Retina (tissue), 1 donor: ENCODE data around the gene LTBR.

Experiments
- DNase-seq: peaks from one replicate; pipeline ENCODE4 v3.0.0-alpha.2; 2016

LTBR gene

DNA sequence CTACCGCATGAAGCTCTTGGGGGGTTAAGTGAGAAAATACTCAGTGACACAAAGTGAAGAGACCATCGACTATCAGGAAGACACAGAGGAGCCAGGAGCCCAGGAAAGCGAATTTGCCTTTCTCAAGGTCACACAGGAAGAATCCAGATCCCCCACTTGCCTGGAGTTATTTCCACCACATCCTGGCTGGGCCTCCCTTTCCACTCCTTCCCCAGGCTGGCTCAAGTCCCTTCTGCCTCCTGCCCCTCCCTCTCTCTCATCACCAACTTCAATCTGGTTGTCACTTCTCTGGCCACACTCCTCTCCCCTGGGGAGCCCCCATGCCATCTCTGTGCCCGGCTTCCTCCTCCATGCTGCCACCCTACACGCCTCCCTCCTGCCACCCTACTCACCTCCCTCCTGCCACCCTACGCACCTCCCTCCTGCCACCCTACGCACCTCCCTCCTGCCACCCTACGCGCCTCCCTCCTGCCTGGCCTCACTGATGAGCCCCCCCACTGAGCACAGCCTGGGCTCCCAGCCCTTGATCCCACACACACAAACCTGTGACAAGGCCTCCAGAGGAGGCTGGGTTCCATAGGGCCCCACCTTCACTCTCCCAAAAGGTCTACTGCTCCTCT is 14.9 kb upstream of the LTBR start:
- no peak for DNase-seq

DNA sequence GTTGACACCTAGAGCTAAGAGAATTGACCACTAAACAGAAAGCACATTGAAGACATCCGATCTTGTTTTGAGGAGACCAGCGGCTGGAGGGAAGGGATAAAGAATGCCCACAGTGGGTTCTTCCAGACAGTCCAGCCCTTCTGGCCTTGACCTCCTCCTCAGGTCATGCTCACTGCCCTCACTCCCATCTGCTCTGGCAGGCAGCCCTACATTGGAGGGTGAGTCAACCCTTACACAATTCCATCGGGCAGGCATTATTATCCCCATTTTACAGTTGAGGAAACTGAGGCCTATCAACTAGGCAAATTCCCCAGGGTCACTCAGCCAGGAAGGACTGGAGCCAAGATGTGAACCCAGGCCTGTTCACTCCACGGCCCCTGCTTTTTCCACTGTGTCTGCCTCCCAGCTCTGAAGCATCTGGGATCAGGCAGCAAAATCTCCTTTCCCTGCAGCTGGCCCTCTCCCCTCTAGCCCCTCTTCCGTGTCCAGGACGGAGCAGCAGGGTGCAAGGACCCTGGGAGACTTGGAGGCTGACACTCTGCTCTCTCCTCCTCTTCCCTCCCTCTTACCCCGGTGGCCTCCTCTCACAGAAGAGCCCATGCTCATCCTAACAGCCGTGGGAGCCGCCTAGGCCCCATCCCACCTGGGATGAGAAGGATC is 13.9 kb upstream of the LTBR start:
- no peak for DNase-seq

DNA sequence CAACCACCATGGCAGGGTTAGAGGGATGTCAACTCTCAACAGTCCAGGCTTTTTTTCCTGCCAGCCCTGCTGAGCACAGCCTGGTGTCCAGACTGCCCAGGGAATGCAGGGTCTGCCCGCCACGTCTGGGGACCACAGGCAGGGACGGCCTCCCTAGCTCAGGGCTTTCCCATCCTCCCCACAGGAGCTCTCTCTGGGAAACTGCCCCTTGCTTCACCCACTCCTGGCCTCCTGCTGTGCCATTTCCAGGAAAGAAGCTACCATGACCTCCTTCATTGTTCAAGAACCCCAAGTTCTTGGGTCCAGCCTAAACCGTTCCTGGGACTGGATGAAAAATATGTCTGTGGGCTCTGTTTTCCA is 13.4 kb upstream of the LTBR start:
- peak; percentile 16 for DNase-seq

DNA sequence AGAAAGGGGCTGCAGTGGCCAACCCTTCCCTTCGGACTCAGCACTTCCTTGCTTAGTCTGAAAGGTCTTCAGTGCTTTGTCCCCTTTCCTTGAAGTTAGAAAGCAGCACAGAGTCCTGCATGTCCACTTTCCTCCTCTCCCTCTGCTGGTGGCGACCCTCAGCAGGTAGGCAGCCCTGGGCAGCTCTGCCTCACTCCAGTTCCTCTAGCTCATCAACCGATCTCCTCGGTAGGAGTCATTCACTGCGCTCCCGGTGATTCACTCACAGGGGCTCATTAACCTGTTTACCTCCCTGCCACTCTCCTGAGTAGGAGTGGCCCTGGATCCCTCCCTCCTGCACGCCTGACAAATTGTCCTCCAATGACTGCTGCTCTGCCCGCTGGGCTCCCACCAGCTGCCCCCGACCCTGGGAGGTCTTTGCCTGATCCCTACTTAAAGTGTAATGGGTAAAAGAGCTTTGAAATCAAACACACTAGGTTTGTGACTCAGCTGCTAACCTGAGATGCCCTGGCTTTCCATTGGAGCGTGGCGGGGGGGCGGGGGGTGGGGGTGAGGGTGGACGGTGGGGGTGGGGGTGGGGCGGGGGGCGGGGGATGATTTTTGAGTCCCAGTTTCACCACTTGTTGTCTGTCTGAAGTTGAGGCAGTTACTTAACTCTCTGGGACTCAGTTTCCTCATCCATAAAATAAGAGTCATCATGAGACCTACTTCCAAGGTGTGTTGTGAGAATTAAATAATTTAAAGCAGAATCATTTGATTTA is 12.8 kb upstream of the LTBR start:
- DNase-seq, result peak; percentile 42

DNA sequence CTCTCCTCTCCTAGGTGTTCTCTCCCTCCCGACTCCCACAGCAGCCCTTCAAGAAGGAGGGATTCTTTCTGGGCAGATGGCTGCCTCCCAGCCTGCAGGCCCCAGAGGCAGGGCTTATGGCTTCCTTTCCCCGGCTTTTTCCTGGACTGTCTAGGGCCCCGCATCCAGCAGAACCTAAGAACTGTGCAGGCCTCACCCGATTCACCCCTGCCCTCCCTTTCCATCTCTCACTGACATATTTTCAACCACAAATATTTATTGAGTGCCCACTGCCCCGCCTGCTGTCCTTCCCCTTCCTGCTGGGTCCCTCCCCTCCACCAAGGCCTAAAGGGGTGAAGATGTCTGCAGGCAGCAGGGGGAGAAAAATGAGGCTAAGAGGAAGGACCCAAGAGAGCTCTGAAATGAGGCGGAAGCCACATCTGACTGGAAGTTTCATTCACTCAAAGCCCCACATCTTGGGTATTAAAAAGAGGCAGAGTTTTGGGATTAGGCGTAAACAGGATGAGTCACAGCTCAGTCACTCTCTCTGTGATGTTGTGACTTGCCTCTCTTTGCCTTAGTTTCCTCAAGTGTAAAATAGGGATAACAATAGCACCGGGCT is 11.5 kb upstream of the LTBR start:
- peak; percentile 14 for DNase-seq

DNA sequence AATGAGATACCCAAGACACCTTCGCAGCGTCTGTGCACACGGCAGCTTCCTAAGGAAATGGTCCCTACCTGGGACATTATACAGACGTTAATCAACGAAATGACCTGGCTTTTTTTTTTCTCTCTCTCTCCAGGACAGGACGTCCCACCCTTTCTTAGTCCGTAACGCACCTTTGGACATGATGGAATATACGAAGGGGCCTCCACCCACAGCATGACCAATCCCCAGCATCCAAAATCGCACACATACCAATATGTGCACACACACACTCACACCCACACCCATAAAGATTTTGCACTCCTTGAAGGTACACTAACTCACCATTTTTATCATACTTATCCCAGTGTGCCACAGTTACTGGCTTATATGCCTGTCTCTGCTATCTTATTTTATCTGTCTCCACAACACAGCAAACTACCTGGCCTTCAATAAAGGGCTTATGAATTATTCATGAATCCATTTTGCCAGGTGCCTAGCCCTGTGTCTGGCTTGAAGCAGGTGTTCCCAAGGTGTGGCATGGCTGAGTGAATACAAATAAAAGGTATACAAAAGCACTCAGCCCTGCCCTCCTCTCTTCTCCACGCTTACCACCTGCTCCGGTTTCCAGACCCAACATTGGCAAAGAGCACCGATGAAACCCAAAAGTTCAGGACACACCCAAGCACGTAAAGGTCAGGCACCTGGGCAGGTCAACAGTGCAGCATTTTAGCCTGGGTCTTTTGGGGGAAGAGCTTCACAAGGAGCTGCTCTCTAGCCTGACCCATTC is 10.8 kb upstream of the LTBR start:
- DNase-seq, result no peak

DNA sequence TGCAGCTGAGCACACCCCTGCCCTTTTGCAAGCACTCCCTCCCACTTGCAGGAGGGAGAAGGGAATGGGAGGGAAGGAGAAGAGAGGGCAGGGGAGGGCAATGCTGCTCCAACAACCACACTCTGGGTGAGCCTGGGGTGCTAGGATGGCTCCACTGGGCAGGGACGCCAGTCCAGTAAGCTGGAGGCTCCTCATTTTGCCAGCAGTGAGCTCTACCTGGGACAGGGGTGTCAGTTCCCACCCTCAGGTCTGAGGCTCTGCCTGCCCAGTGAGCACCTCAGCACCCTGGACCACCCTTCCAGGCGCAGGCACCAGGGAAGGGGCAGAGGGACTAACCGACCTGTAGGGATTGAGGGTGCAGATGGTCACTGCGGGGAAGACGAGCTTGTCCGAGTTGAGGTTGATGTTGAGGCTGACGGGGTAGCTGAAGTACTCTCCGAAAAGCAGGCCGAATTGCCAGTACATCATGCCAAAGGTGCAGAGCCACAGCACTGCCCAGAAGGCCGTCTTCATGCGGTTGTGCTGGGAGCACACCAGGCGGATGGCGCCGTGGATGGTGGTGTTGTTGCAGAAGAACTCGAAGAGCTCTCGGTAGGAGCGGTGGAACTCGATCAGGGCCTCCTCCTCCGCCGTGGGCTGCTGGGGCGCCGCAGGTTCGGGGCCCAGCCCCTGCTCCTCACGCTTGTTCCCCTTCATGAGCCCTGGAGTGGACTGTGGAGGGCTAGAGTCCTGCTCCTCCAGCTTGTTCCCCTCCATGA is 9.8 kb upstream of the LTBR start:
- DNase-seq, result no peak

DNA sequence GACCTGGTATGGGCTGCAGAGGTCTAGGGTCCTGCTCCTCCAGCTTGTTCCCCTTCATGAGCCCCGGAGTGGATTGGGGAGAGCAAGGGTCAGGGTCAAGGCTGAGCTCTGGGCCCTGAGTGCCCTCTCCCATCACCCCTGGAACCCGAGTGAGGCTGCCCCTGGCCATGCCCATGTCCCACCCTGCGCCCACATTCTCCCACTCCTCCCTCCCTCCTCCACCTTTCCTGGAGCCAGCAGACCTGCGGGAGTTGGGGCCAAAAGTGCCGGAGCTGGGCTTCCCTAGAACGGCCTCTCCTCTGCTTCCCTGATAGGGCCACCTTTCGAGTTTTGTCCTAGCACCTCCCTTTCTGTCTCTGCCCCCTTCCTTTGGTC is 9.2 kb upstream of the LTBR start:
- no peak for DNase-seq

DNA sequence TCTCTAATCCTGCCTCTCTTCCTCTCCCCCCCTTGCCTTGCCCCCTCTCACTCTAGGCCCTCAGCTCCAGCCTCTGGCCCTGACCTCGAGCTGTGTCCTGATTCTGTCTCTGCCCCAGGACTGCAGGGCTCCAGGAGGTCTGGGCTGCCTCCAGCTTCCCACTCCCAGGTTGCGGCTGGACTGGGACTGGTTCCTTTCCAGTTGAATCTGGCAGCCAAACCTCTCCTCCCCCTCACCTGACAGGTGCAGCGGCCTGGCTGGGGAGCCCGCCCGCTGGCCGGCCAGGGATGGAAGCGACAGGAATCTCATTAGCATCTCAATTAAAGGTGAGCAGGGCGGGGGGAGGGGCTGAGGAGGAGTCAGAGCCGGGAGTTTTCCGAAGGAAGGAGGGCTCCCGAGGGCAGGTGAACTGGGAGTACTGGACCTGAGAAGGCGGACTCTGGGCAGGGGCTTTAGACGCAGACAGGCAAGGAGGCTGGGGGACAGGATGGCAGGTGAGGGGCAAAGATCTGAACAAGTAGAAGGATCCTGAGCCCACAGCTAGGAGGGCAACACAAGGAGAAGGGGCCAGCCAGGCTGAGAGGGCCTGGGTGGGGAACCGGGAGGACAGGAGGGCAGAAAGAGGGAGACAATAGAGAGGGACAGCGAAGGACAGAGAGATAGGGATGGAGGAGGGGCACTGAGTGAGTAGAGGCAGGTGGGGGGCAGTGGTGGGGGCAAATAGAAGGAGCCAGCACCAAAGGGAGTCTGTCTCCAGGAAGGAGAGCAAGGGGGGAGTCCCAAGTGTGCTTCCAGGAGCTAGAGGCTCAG is 8.5 kb upstream of the LTBR start, which contains the start of gene SCNN1A:
SCNN1A (minus strand) TSS at position 295 of the 810 bp plus-strand sequence. CDS start 780 bp downstream, outside the sequence.
- DNase-seq, result no peak

DNA sequence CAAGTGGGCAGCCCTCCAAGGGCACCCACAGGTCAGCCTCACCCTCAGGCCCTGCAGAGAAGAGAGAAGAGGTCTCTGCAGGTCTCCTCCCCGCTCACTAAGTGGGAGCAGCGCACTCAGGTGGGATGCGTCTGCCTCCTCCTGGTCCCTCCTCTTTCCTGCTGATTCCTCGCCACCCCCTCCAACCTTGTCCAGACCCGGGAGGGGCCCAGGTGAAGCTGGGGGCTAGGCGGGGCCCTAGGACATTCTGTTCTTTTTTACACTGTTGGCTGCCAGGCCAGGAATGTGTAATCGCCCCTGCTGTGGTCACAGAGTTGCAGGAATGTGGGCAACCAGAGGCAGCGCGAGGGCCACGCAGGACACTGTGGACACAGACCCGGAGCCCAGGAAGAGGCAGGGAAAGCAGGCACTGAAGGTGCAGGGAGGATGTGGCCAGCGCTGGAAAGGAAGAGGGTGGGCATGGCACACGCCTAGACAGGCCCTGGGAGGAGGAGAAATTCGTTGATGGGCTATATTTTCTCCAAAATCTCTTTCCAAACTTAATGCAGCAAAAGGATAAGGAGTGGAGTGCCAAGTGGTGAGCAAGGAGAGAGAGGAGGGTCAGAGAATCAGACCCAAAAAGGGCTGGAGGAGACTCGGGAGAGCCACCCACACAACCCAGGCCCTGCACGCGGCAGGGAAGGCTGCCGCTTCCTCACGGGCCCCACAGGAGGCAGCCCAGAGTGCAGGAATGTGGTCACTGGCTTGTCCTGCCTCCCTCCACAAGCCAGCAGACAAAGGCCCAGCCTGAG is 7.7 kb upstream of the LTBR start:
- peak; percentile 59 for DNase-seq

DNA sequence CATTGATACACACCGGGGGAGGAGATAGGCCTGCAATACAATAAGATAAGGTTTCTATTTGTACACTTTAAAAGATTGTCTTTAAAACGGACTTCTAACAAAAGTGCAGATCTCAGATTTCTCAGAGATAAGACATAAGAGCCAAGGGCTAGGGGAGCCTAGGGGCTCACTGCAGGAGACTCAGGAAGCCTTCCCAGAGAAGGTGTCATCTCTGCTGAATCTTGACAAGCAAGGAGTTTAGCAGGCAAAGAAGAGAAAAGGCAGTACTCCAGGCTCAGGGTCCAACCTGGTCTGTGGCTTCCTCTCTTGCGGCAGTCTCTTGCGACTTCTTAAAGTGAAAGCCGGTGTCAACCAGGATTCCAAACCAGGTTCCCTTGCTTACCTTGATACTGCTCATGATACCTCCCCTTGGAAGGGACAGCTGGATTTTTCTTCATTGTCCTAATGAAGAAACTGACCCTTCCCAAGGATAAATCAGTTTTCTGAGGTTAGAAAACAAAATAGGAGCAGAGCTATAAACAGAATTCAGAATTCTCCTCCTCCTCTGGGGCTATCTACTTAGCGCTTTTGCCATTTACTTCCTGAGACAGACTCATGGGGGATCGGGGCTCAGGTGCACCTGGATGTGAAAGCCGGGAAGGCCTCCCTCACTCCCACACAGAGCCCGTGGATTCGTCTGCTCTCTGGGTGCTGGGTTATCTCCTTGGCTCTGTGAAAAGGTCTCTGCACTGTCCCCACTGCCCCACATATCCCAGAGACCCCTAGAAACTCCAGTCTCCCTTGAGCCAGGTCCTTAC is 6.9 kb upstream of the LTBR start:
- peak; percentile 15 for DNase-seq

DNA sequence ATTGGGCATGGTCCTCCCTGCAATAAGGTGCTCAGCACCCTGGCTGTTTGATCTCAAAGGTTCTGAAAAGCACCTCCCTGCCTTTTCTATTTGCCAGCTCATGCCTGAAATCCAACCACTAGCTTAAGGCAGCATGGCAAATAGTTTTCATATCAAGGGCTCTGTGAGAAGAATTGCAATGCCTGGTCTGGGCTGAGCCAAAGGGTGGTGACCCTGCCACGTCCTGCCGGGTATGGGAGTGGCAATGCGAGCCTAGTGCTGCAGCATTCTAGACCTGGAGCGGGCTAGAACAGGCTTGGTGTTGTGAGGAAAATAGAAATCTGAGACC is 6.3 kb upstream of the LTBR start:
- no peak for DNase-seq

DNA sequence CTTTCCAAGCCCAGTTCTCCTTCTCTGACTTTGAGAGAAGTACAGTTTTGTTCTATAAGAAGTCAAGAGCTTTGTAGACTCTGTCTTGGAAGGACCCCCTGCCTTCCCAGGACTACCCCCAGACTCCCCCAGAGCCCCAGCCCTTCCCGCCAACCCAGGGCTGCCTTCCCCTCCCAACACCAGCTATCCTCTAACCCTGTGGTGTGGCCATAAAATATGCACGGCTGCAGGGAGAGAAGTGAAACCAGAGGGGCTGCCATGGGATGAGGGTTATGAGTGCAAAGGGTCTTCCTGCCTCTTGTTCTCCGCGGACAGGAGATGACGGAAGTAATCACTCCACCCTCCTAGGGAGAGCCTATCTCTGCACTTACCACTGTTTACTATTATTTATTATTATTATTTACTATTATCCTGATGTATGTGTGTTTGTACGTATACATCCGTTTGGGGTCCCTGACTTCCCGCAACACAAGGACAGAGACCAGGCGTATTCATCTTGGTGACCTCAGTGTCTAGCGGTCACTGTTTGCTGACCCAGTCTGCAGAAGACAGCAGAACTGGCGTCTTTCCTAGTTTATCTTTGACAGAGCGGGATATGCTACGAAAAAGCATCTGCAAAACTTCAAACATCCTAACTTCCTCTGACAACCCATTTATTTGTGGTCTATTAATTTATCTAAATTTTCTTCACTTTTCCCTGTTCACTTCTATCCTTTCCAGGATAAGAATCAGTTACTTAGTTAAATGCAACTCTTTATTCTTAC is 5.1 kb upstream of the LTBR start:
- DNase-seq, result no peak

DNA sequence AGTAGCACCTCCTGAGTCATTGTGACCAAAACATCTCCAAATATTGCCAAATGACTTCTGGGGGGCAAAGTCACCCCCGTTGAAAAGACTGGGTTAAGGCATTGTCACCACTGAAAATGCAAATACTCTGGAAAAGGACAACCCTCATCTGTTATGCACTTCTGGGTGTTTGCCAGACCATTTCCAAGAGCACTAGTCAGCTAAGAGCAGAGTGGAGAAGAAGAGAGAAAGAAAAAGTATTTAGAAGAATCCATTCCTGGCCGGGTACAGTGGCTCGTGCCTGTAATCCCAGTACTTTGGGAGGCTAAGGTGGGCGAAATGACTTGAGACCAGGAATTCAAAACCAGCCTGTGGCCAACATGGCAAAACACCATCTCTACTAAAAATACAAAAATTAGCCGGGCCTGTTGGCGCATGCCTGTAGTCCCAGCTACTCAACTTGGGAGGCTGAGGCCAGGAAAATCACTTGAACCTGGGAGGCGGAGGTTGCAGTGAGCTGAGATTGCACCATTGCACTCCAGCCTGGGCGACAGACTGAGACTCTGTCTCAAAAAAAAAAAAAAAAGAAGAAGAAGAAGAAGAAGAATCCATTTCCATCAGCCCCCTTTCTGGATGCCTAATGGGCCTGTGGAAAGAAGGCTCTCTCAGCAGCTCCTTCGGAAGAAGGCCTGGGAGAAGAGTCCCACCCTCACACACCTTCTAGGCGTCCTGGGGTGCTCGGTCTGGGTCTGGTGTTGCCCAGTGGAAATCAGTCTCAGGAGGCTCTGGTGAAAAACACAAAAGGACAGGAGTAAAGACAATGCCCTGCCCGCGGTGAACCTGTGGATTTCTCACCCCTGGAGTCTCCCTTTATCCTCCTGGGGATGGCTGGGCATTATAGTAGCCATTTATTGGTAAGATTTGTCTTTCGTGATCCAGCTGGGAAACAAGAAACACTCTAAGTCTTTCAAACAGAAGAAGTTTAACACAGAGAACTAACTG is 3.5 kb upstream of the LTBR start:
- DNase-seq, result no peak

DNA sequence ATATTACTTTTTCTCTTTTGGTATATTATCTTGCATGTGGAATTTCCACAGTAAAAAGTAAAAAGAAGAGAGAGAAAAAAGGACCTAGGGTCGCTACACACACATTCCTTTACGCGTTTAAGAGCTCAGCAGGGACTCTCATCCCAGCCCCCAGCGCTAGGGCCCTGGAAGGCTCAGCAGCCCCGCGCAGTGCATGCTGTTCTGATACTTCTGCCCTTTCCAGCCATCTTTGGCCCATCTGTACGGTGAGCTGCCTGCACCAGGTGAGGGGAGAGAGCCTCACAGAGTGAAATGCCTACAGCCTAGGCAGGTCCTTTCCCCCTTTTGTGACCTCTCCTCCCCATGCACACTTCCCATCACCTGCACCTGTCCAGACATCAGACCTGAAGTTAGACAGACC is 1.6 kb upstream of the LTBR start:
- DNase-seq, result no peak

DNA sequence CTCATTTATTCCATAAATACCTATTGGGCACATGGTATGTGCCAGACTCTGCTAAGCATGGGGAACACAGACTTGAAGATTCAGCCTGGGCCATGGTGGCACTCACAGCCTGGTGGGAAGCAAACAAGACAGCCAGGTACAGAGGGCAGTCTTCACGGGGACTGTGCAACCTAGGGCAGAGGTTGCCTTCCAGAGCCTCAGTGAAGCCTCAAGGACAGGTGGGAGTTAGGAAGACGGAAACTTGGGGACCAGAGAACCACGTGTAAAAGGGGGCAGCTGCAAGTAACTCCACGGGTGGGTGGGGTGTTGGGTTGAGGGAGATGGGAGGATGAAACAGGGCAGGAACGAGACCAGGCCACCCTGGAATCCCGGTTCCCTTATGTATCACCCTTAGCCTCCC is 980 bp upstream of the LTBR start:
- DNase-seq, result no peak

DNA sequence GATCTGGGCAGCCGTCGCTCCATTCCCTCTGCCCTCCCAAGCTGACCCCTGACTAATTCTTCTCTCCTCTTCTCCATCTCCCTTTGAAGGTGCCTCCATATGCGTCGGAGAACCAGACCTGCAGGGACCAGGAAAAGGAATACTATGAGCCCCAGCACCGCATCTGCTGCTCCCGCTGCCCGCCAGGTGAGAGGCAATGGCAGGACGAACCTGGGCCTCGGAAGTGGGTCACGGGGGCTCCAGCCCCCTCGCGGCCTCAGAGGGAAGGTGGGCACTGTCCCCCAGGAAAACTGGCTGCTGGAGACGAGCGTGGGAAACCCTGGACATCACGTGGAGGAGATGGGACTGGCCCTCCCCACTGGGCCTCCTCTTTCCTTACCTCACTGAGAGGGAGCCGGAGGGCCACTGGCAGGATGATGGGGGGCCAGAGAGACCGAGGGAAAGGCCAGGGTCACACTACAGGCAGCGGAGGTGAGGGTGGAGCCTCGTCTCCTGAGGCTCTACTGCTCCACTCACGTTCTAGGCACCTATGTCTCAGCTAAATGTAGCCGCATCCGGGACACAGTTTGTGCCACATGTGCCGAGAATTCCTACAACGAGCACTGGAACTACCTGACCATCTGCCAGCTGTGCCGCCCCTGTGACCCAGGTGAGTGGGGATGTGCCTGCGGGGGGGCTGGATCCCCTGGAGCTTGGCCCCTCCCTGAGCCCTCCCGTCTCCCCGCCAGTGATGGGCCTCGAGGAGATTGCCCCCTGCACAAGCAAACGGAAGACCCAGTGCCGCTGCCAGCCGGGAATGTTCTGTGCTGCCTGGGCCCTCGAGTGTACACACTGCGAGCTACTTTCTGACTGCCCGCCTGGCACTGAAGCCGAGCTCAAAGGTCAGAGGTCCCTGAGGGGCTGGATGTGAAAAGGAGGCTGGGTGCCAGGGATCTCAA is 806 bp downstream of the LTBR start:
- no peak for DNase-seq
